ENCODE results near the gene LRCH1. TPM values are rescaled to one million over a fixed set of nuclear protein-coding genes. Genes with fewer than 3 reads are reported as not detected.

LRCH1 gene
- total RNA-seq, 4 donors from 2014 or later, result 13.6 to 29.7 (median 18.5) TPM

- H3K36me3 ChIP-seq, result no peaks in the 10 kb centered on the region
- peak overlapping the region in 1 of 4 donors; percentile 50 for H3K27ac ChIP-seq
- no peak overlapping the region for H3K4me3 ChIP-seq
- DNase-seq, result no peak
- H3K4me1 ChIP-seq, result peaks cover 0 to 35% (median 2%) of the 10 kb centered on the region in 4 donors
- no peaks in the 10 kb centered on the region for H3K9me3 ChIP-seq
- no peak for TF ChIP-seq CTCF (IDR thresholded peaks at IDR 0.05)
- no peak for TF ChIP-seq POLR2A (IDR thresholded peaks at IDR 0.05)
- no peaks in the 10 kb centered on the region for H3K27me3 ChIP-seq
These were observed 25.6 kb downstream of the LRCH1 start for GRCh38 chr13:46578590-46578975.

DNA sequence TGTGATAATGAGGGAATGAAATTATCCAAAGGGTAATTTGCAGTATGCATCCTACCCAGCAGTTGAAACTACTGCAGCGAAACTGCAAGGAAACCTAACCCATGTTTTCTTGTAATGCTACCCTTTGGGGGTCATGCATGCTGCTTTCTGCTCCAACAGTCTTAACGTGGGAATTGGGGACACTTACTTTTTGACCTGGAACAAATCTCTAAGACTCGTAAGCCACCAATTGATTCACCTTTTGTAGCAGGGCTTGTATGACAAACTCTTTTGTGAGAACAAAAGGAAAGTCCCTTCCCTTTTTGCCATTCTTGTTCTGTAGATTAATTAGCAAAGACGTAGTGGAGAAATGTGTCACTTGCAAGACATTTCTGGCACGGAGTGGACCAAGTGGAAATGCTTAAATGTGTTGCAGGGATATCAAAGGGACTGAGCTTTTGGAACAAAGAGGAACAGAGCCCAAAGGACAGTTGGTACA, 27.4 kb downstream of the LRCH1 start:
- no peak for TF ChIP-seq POLR2A (IDR thresholded peaks at IDR 0.05)
- no peak for TF ChIP-seq CTCF (IDR thresholded peaks at IDR 0.05)
- DNase-seq, result no peak
- H3K27me3 ChIP-seq, result no peaks in the 10 kb centered on the region
- H3K4me1 ChIP-seq, result peaks cover 0 to 29% (median 2%) of the 10 kb centered on the region in 4 donors
- H3K36me3 ChIP-seq, result no peaks in the 10 kb centered on the region
- no peak overlapping the region for H3K4me3 ChIP-seq
- H3K27ac ChIP-seq, result no peak overlapping the region
- no peaks in the 10 kb centered on the region for H3K9me3 ChIP-seq

- Histone ChIP-seq H3K4me1 (peaks cover 0 to 29% (median 2%) of the 10 kb centered on the region in 4 donors), H3K27me3 (no peaks in the 10 kb centered on the region), H3K9me3 (no peaks in the 10 kb centered on the region), H3K36me3 (no peaks in the 10 kb centered on the region), H3K27ac (no peak overlapping the region), H3K4me3 (no peak overlapping the region)
- DNase-seq, result no peak
- no peak for TF ChIP-seq POLR2A (IDR thresholded peaks at IDR 0.05)
- TF ChIP-seq CTCF (IDR thresholded peaks at IDR 0.05), result no peak
These were observed 29.2 kb downstream of the LRCH1 start for GRCh38 chr13:46582190-46582589.

DNA sequence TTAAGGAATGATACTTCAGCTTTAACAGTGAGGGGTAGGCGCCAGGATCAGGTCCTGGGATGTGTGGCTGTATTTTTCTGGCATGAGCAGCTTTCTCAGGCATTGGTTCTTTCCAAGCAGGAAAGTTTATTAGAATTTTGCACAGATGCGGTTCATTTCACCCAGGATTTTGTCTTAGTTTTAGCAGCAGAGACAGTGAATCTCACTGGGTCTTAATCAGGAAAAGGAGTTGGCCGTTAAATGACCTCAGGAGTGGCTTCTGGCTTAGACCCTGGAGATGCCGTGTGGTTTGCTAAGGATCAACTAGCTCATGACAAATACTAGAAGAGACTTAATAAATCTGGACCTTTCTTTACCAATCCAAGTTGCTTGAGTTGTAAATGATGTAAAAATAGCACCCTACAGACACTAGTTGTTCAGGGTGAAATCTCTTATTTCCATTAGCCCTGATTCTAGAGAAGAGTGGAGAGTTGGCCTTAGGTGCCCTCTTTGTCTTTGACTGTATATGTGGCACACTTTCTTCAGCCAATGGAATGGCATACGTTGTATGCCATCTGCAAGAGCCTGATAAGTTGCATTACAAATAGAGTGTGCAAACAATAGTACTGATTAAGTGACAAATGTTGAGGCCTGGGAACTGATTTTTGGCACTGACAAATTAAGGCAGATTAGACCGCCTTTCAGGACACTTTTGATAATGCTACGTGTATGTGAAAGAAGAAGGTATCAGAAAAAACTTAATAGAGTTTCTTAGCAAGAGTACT, 34.0 kb downstream of the LRCH1 start:
- peak overlapping the region in 1 of 4 donors; percentile 6 for H3K27ac ChIP-seq
- H3K9me3 ChIP-seq, result no peaks in the 10 kb centered on the region
- TF ChIP-seq CTCF (IDR thresholded peaks at IDR 0.05) (no peak), POLR2A (IDR thresholded peaks at IDR 0.05) (no peak)
- H3K4me3 ChIP-seq, result no peak overlapping the region
- H3K27me3 ChIP-seq, result no peaks in the 10 kb centered on the region
- DNase-seq, result no peak
- H3K36me3 ChIP-seq, result no peaks in the 10 kb centered on the region
- H3K4me1 ChIP-seq, result peaks cover 0 to 21% (median 3%) of the 10 kb centered on the region in 4 donors

GRCh38 chr13:46587807-46588418, 34.9 kb downstream of the LRCH1 start:
- Histone ChIP-seq H3K27ac (peak overlapping the region in 1 of 4 donors; percentile 6), H3K27me3 (no peaks in the 10 kb centered on the region), H3K36me3 (no peaks in the 10 kb centered on the region), H3K9me3 (no peaks in the 10 kb centered on the region), H3K4me3 (no peak overlapping the region), H3K4me1 (peaks cover 0 to 18% (median 3%) of the 10 kb centered on the region in 4 donors)
- TF ChIP-seq CTCF (IDR thresholded peaks at IDR 0.05), result no peak
- TF ChIP-seq POLR2A (IDR thresholded peaks at IDR 0.05), result no peak
- no peak for DNase-seq
